ENCODE measurements around the gene PLEKHA7.
"Not testable (repeated sequence)": the region's sequence is repeated elsewhere in the genome, so short reads cannot be mapped to it uniquely, and the experiment has no call there.

Gene PLEKHA7

GRCh38 chr11:17010851-17011420, 3.3 kb downstream of the PLEKHA7 start:
- no peak for DNase-seq (ENCODE audit: low read depth)

GRCh38 chr11:17008099-17008498, 6.1 kb downstream of the PLEKHA7 start:
- DNase-seq (ENCODE audit: low read depth): no peak

- DNase-seq (ENCODE audit: low read depth): no peak
Observed at GRCh38 chr11:17005646-17006045, 8.6 kb downstream of the PLEKHA7 start.

- no peak for DNase-seq (ENCODE audit: low read depth)
Observed at GRCh38 chr11:17004486-17005148, 9.6 kb downstream of the PLEKHA7 start.

- DNase-seq (ENCODE audit: low read depth): no peak
Observed at GRCh38 chr11:17003426-17003825, 10.8 kb downstream of the PLEKHA7 start.

GRCh38 chr11:17002543-17002942, 11.7 kb downstream of the PLEKHA7 start:
- no peak for DNase-seq (ENCODE audit: low read depth)

GRCh38 chr11:17001806-17002205, 12.4 kb downstream of the PLEKHA7 start:
- DNase-seq (ENCODE audit: low read depth): no peak

- DNase-seq (ENCODE audit: low read depth): no peak
Observed at GRCh38 chr11:17000987-17001386, 13.2 kb downstream of the PLEKHA7 start.

GRCh38 chr11:17000253-17000652, 14.0 kb downstream of the PLEKHA7 start:
- not testable (repeated sequence) for DNase-seq (ENCODE audit: low read depth)

- DNase-seq (ENCODE audit: low read depth): no peak
Observed at GRCh38 chr11:16999116-16999515, 15.1 kb downstream of the PLEKHA7 start.

GRCh38 chr11:16997624-16998023, 16.6 kb downstream of the PLEKHA7 start:
- no peak for DNase-seq (ENCODE audit: low read depth)

- DNase-seq (ENCODE audit: low read depth): no peak
Observed at GRCh38 chr11:16993495-16993894, 20.7 kb downstream of the PLEKHA7 start.

- no peak for DNase-seq (ENCODE audit: low read depth)
Observed at GRCh38 chr11:16992846-16993245, 21.4 kb downstream of the PLEKHA7 start.

- DNase-seq (ENCODE audit: low read depth): no peak
Observed at GRCh38 chr11:16989554-16989953, 24.7 kb downstream of the PLEKHA7 start.

GRCh38 chr11:16987205-16987568, 27.0 kb downstream of the PLEKHA7 start:
- no peak for DNase-seq (ENCODE audit: low read depth)

- DNase-seq (ENCODE audit: low read depth): no peak
Observed at GRCh38 chr11:16986434-16987204, 27.6 kb downstream of the PLEKHA7 start.

GRCh38 chr11:16985297-16985696, 28.9 kb downstream of the PLEKHA7 start:
- no peak for DNase-seq (ENCODE audit: low read depth)

GRCh38 chr11:16984229-16984628, 30.0 kb downstream of the PLEKHA7 start:
- DNase-seq (ENCODE audit: low read depth): no peak

- no peak for DNase-seq (ENCODE audit: low read depth)
Observed at GRCh38 chr11:16982809-16983208, 31.4 kb downstream of the PLEKHA7 start.

GRCh38 chr11:16982256-16982671, 31.9 kb downstream of the PLEKHA7 start:
- DNase-seq (ENCODE audit: low read depth): no peak

GRCh38 chr11:16981651-16982194, 32.5 kb downstream of the PLEKHA7 start:
- peak; percentile 49 for DNase-seq (ENCODE audit: low read depth)

GRCh38 chr11:16979703-16980622, 34.3 kb downstream of the PLEKHA7 start:
- DNase-seq (ENCODE audit: low read depth): no peak
